Adrenal gland (tissue), 5 donors: ENCODE data around the gene ERBB4.

Experiments
- POLR2A ChIP-seq, 2 donors: fragments of 450-650 bp; IDR thresholded peaks; one replicate each; pipeline ENCODE4 v1.6.1; 2017; ENCODE audit warnings: antibody characterized with exemption in 2 of 2, mild to moderate bottlenecking in 2 of 2, moderate library complexity in 1 of 2
- TF ChIP-seq, protein P1 (sequence below), 6 experiments: fragments of 450-650 bp in 4 of 6; fragments of 200-600 bp in 2 of 6; sonication (generic) in 1 of 6; IDR thresholded peaks; 1 replicate in 5 of 6; 2 replicates in 1 of 6; pipeline versions ENCODE4 v1.5.1 to v1.8.0; 2016 to 2021; ENCODE audit warnings: antibody characterized with exemption in 6 of 6, mild to moderate bottlenecking in 2 of 6, moderate library complexity in 1 of 6
- donor health status: DM: no; HTN: no; CAD: no.

DNA sequence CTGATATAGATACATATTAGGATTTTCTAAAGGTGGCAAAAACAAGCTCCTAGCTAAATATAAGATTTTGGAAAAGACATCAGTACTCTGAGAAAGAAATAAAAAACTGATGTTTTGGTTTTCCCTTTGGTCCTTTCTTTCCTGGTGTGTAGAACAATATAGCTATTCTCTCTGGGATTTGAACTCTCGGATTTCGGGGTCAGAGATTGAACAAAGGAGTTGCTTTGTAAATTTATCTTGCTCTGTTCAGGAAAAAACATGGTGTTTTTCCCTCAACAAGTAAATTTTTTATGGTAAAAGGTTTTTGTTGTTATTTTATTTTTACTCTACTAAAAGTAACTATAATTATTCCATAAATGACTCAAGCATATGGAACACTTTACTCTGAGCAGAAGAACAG, 889.3 kb downstream of the ERBB4 start:
- TF ChIP-seq, protein P1, sequence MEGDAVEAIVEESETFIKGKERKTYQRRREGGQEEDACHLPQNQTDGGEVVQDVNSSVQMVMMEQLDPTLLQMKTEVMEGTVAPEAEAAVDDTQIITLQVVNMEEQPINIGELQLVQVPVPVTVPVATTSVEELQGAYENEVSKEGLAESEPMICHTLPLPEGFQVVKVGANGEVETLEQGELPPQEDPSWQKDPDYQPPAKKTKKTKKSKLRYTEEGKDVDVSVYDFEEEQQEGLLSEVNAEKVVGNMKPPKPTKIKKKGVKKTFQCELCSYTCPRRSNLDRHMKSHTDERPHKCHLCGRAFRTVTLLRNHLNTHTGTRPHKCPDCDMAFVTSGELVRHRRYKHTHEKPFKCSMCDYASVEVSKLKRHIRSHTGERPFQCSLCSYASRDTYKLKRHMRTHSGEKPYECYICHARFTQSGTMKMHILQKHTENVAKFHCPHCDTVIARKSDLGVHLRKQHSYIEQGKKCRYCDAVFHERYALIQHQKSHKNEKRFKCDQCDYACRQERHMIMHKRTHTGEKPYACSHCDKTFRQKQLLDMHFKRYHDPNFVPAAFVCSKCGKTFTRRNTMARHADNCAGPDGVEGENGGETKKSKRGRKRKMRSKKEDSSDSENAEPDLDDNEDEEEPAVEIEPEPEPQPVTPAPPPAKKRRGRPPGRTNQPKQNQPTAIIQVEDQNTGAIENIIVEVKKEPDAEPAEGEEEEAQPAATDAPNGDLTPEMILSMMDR (IDR thresholded peaks at IDR 0.05), result no peak
- TF ChIP-seq POLR2A (IDR thresholded peaks at IDR 0.05), result no peak
